ENCODE measurements around the gene KRT31. TPM values are rescaled to one million over a fixed set of nuclear protein-coding genes. Genes with fewer than 3 reads are reported as not detected.
"Not testable (repeated sequence)": the region's sequence is repeated elsewhere in the genome, so short reads cannot be mapped to it uniquely, and the experiment has no call there.

KRT31 gene
- total RNA-seq, 1 experiment from 2014 or later = not detected

DNA sequence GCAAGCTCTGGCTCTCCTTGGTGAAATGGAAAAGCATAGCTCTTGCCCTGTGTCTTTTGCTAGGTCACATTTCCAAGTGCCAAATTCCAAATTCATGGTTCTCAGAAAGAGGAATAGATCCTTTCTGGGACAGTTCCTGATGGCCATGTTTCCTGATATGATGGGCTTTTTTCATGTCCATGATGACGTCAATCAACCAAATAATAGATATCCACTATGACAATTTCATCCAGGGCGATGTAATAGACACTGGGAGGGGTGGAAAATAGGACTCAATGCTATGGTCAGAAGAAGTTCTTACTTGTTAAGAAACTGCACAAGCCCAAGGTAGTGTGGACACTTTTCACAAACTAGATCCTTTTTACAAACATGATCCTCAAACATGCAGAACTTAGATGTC, 46.2 kb downstream of the KRT31 start (continued):
- TF ChIP-seq, protein P1, sequence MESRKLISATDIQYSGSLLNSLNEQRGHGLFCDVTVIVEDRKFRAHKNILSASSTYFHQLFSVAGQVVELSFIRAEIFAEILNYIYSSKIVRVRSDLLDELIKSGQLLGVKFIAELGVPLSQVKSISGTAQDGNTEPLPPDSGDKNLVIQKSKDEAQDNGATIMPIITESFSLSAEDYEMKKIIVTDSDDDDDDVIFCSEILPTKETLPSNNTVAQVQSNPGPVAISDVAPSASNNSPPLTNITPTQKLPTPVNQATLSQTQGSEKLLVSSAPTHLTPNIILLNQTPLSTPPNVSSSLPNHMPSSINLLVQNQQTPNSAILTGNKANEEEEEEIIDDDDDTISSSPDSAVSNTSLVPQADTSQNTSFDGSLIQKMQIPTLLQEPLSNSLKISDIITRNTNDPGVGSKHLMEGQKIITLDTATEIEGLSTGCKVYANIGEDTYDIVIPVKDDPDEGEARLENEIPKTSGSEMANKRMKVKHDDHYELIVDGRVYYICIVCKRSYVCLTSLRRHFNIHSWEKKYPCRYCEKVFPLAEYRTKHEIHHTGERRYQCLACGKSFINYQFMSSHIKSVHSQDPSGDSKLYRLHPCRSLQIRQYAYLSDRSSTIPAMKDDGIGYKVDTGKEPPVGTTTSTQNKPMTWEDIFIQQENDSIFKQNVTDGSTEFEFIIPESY (IDR thresholded peaks at IDR 0.05; ENCODE audit: extremely low read depth, insufficient replicate concordance, low read length) = no peak

DNA sequence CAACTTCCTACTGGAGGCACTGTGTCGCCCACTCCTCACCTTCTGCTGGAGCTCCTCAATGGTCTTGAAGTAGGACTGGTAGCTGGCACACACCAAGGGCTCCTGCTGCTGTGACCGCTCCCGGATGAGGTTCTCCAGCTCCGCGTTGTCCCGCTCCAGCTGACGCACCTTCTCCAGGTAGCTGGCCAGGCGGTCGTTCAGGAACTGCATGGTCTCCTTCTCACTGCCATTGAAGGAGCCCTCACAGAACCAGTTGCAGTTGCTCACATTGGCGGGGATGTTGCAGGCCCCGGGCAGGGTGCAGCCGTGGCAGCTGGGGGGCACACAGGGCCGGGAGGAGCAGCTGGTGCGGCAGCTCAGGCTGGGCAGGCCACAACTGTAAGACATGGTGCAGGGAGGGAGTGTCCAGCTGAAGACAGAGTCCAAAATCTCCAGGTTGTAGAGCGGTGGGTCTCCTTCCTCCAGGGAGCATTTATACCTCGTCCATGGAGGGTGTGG, 47.0 kb downstream of the KRT31 start, which contains the start of gene KRT33A:
Gene KRT33A, minus strand, starts transcription at position 448 of the 498 bp plus-strand sequence. Its CDS starts 61 bp downstream, at position 387.
- DNase-seq (ENCODE audit: low read depth, low spot score); H3K27me3 ChIP-seq (ENCODE audit: insufficient read depth, low read length); H3K9me2 ChIP-seq (ENCODE audit: insufficient read depth); H3K4me3 ChIP-seq (replicated peaks in 1 of 2; ENCODE audit: low read depth in 1 of 2, low read length in 2 of 2); H3K36me3 ChIP-seq (ENCODE audit: control insufficient read depth in 1 of 2, insufficient read depth in 2 of 2, low read length in 2 of 2); H3K79me2 ChIP-seq (ENCODE audit: insufficient read depth, low read length); POLR2A ChIA-PET; RAD21 ChIA-PET (ENCODE audit: low non-redundant PET in 1 of 2, low total read pairs in 2 of 2, uncharacterized antibody in 2 of 2, unreplicated experiment in 2 of 2); H3K27ac ChIP-seq (ENCODE audit: low read depth, low read length); H3K9ac ChIP-seq (ENCODE audit: low read length); H3K9me3 ChIP-seq (ENCODE audit: control insufficient read depth in 1 of 2, insufficient read depth in 1 of 2, low read depth in 1 of 2, low read length in 2 of 2); BruUV-seq (replicated peaks); intact Hi-C loops (cut with micrococcal nuclease); H4K20me1 ChIP-seq (ENCODE audit: insufficient read depth); H2AFZ ChIP-seq (ENCODE audit: low read depth, low read length, poor library complexity, severe bottlenecking); ATAC-seq; H3K4me2 ChIP-seq (ENCODE audit: low read length); H3K4me1 ChIP-seq (ENCODE audit: control insufficient read depth in 1 of 2, insufficient read depth in 2 of 2, low read length in 2 of 2): not testable (repeated sequence)
- CTCF ChIA-PET = interaction anchor here (0.8 kb wide), 1 partner anchor 21 kb away, joined by 3 read pairs; no protein-coding TSS in a partner anchor

All from HCT116 (cell line).